WTC11 (cell line): ENCODE data around the gene CCSER2. TPM values are rescaled to one million over a fixed set of nuclear protein-coding genes. Genes with fewer than 3 reads are reported as not detected.

Experiments used
- ATAC-seq: fragments of 200-7000 bp; cut with Tn5 transposase; 2 replicates; pipeline ENCODE4 v1.10.0; 2021; ENCODE audit warnings: mild to moderate bottlenecking, moderate library complexity
- CTCF ChIA-PET: fragments of 300-600 bp; sonication (Branson Sonifier 250); formaldehyde crosslinking; loops from one replicate; lab custom pipeline; 2021; ENCODE audit warnings: antibody characterized with exemption; lab: Charles Lee
- POLR2A ChIA-PET: fragments of 350-600 bp; sonication (Branson Sonifier 250); formaldehyde crosslinking; loops from one replicate; lab custom pipeline; 2021; ENCODE audit warnings: antibody characterized with exemption; lab: Charles Lee
- DNase-seq: peaks from one replicate; pipeline ENCODE4 v3.0.0; 2021; ENCODE audit warnings: low spot score
- H3K27ac Mint-ChIP-seq: 2 replicates; pipeline ENCODE4 v1.8.0; 2021; ENCODE audit warnings: mixed read lengths
- H3K27me3 Mint-ChIP-seq: 2 replicates; pipeline ENCODE4 v1.8.0; 2021; ENCODE audit warnings: low read depth, mild to moderate bottlenecking, moderate library complexity, mixed read lengths
- H3K36me3 Mint-ChIP-seq: 2 replicates; pipeline ENCODE4 v1.8.0; 2021; ENCODE audit warnings: mixed read lengths
- H3K4me1 Mint-ChIP-seq: 2 replicates; pipeline ENCODE4 v1.8.0; 2022; ENCODE audit warnings: mixed read lengths
- H3K4me3 Mint-ChIP-seq: 2 replicates; pipeline ENCODE4 v1.8.0; 2021; ENCODE audit warnings: mild to moderate bottlenecking, moderate library complexity, mixed read lengths
- H3K9me3 Mint-ChIP-seq: 2 replicates; pipeline ENCODE4 v1.8.0; 2021; ENCODE audit warnings: mixed read lengths
- ATF1 ChIP-seq: sonication (generic); formaldehyde crosslinking; IDR thresholded peaks from 2 replicates; pipeline ENCODE4 v1.8.1; 2023; ENCODE audit warnings: mild to moderate bottlenecking, moderate library complexity, missing genetic modification reagents
- CBFB ChIP-seq: sonication (generic); formaldehyde crosslinking; IDR thresholded peaks from 2 replicates; pipeline ENCODE4 v1.8.1; 2022; ENCODE audit warnings: mild to moderate bottlenecking, low read depth, missing genetic modification reagents
- ETV6 ChIP-seq: sonication (generic); formaldehyde crosslinking; IDR thresholded peaks from 2 replicates; pipeline ENCODE4 v1.8.1; 2022; ENCODE audit warnings: mild to moderate bottlenecking, missing genetic modification reagents
- FOXK1 ChIP-seq: sonication (generic); formaldehyde crosslinking; IDR thresholded peaks from 2 replicates; pipeline ENCODE4 v1.8.0; 2022; ENCODE audit warnings: mild to moderate bottlenecking, moderate library complexity, missing genetic modification reagents
- GRHL2 ChIP-seq: fragments of 250-450 bp; sonication (Bioruptor Pico); IDR thresholded peaks from 2 replicates; pipeline ENCODE4 v1.8.0; 2022; ENCODE audit warnings: mild to moderate bottlenecking, moderate library complexity; ENCODE audit not compliant: insufficient replicate concordance, severe bottlenecking
- KAT7 ChIP-seq: sonication (generic); formaldehyde crosslinking; IDR thresholded peaks from 2 replicates; pipeline ENCODE4 v1.8.1; 2023; ENCODE audit warnings: missing genetic modification reagents, mild to moderate bottlenecking, borderline replicate concordance
- MXD4 ChIP-seq: fragments of 250-450 bp; sonication (Bioruptor Pico); IDR thresholded peaks from 2 replicates; pipeline ENCODE4 v1.8.0; 2021; ENCODE audit warnings: mild to moderate bottlenecking, moderate library complexity, borderline replicate concordance
- MYBL2 ChIP-seq: sonication (generic); formaldehyde crosslinking; IDR thresholded peaks from 2 replicates; pipeline ENCODE4 v1.8.1; 2023; ENCODE audit warnings: mild to moderate bottlenecking, moderate library complexity, missing genetic modification reagents
- NFATC4 ChIP-seq: fragments of 250-450 bp; sonication (Bioruptor Pico); IDR thresholded peaks from 2 replicates; pipeline ENCODE4 v1.9.0; 2021; ENCODE audit warnings: mild to moderate bottlenecking
- NR3C1 ChIP-seq: sonication (generic); formaldehyde crosslinking; conservative IDR thresholded peaks from 2 replicates; pipeline ENCODE4 v1.8.1; 2023; ENCODE audit warnings: low read depth, mild to moderate bottlenecking, missing genetic modification reagents
- RELA ChIP-seq: sonication (generic); formaldehyde crosslinking; IDR thresholded peaks from 2 replicates; pipeline ENCODE4 v1.8.1; 2022; ENCODE audit warnings: missing genetic modification reagents, mild to moderate bottlenecking, borderline replicate concordance
- RORB ChIP-seq: fragments of 250-450 bp; sonication (Bioruptor Pico); IDR thresholded peaks from 2 replicates; pipeline ENCODE4 v1.9.0; 2021; ENCODE audit warnings: mild to moderate bottlenecking
- SMAD3 ChIP-seq: sonication (generic); formaldehyde crosslinking; IDR thresholded peaks from 2 replicates; pipeline ENCODE4 v1.8.0; 2022; ENCODE audit warnings: missing genetic modification reagents, mild to moderate bottlenecking, borderline replicate concordance
- SP1 ChIP-seq: sonication (generic); formaldehyde crosslinking; conservative IDR thresholded peaks from 2 replicates; pipeline ENCODE4 v1.8.1; 2022; ENCODE audit warnings: missing genetic modification reagents
- ZNF121 ChIP-seq: sonication (generic); formaldehyde crosslinking; IDR thresholded peaks from 2 replicates; pipeline ENCODE4 v1.8.0; 2023; ENCODE audit warnings: missing genetic modification reagents
- ZNF138 ChIP-seq: sonication (generic); formaldehyde crosslinking; conservative IDR thresholded peaks from 2 replicates; pipeline ENCODE4 v1.8.1; 2022; ENCODE audit warnings: mild to moderate bottlenecking, moderate library complexity, missing genetic modification reagents
- ZNF263 ChIP-seq: sonication (generic); formaldehyde crosslinking; IDR thresholded peaks from 2 replicates; pipeline ENCODE4 v1.8.1; 2022; ENCODE audit warnings: low read depth, mild to moderate bottlenecking, moderate library complexity, missing genetic modification reagents
- ZNF423 ChIP-seq: fragments of 250-450 bp; sonication (Bioruptor Pico); IDR thresholded peaks from 2 replicates; pipeline ENCODE4 v2.1.2; 2022; ENCODE audit warnings: mild to moderate bottlenecking, moderate library complexity
- total RNA-seq: library from RNA; stranded (reverse); gene quantifications from 3 replicates; pipeline ENCODE4 v1.2.3, GENCODE V29; 2021
- TF ChIP-seq, protein P1 (sequence below): sonication (generic); formaldehyde crosslinking; IDR thresholded peaks from 2 replicates; pipeline ENCODE4 v1.8.1; 2023; ENCODE audit warnings: mild to moderate bottlenecking, missing genetic modification reagents, moderate library complexity
- TF ChIP-seq, protein P2 (sequence below): sonication (generic); formaldehyde crosslinking; IDR thresholded peaks from 2 replicates; pipeline ENCODE4 v1.8.0; 2023; ENCODE audit warnings: missing genetic modification reagents
- TF ChIP-seq, protein P3 (sequence below): sonication (generic); formaldehyde crosslinking; IDR thresholded peaks from 2 replicates; pipeline ENCODE4 v1.8.1; 2023; ENCODE audit warnings: mild to moderate bottlenecking, missing genetic modification reagents
- TF ChIP-seq, protein P4 (sequence below): sonication (generic); formaldehyde crosslinking; IDR thresholded peaks from 2 replicates; pipeline ENCODE4 v1.8.1; 2023; ENCODE audit warnings: mild to moderate bottlenecking, moderate library complexity, missing genetic modification reagents
- TF ChIP-seq, protein P5 (sequence below): sonication (generic); formaldehyde crosslinking; IDR thresholded peaks from 2 replicates; pipeline ENCODE4 v1.8.1; 2022; ENCODE audit warnings: low read depth, missing genetic modification reagents, borderline replicate concordance
- TF ChIP-seq, protein P6 (sequence below): fragments of 250-450 bp; sonication (Bioruptor Pico); IDR thresholded peaks from 2 replicates; pipeline ENCODE4 v1.9.0; 2021; ENCODE audit warnings: mild to moderate bottlenecking
- TF ChIP-seq, protein P7 (sequence below): fragments of 250-450 bp; sonication (Bioruptor Pico); IDR thresholded peaks from 2 replicates; pipeline ENCODE4 v1.9.0; 2021; ENCODE audit warnings: mild to moderate bottlenecking
- TF ChIP-seq, protein P8 (sequence below): fragments of 250-450 bp; sonication (Bioruptor Pico); IDR thresholded peaks from 2 replicates; pipeline ENCODE4 v1.9.0; 2021; ENCODE audit warnings: moderate library complexity, mild to moderate bottlenecking, inconsistent platforms, borderline replicate concordance

Gene CCSER2
- total RNA-seq, 1 experiment from 2014 or later, result 30.6 TPM

DNA sequence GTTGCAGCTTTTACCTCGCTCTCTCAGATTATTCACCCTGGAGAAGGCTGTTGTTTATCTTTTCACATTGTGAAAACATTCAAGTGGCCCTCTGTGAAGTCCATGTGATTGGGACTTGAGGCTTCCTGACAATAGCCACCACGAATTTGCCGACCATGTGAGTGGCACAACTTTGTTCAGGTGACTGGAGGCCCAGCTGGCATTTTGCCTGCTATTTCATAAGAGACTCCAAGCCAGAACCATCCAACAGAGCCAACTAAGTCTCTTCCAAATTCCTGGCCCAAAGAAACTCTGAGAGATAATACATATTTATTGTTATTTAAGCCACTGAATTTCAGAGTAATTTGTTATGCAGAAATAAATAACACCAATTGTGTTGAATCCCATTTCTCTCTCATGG lies 38.2 kb upstream of the CCSER2 start (continued):
- no peak for TF ChIP-seq MXD4 (CRISPR knock-in tag)
- no peak for TF ChIP-seq FOXK1 (CRISPR knock-in tag)

DNA sequence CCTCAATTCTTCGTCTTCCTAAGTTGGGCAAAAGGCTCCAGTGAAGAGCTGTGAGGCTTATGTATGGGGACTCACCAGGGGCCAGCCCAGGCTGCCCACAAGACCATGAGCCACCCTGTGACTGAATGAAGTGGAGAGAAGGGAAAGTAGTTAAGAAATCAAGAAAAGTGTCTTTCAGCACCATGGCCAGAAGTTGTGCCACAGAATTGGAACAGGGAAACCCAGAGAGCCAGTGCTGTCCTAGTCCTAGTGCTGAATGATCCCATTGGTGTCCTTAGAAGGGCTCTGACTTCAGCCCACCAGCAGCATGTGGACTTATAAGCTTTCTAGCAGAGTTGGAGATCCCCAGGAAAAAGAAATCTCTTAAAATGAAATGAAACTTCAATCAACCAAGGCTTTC lies 37.0 kb upstream of the CCSER2 start:
- Mint-ChIP-seq H3K4me3 (no peak overlapping the region), H3K4me1 (peaks cover 27% of the 10 kb centered on the region), H3K36me3 (no peaks in the 10 kb centered on the region), H3K27me3 (no peaks in the 10 kb centered on the region), H3K9me3 (no peaks in the 10 kb centered on the region), H3K27ac (no peak overlapping the region)
- CTCF ChIA-PET, result interaction anchor here (0.9 to 1.0 kb wide), 2 partner anchors 27 to 61 kb away, joined by 3 to 4 read pairs; no protein-coding TSS in a partner anchor
- DNase-seq (peak; percentile 48), ATAC-seq (peak; percentile 83)
- POLR2A ChIA-PET, result no interaction called here
- TF ChIP-seq, protein P1, sequence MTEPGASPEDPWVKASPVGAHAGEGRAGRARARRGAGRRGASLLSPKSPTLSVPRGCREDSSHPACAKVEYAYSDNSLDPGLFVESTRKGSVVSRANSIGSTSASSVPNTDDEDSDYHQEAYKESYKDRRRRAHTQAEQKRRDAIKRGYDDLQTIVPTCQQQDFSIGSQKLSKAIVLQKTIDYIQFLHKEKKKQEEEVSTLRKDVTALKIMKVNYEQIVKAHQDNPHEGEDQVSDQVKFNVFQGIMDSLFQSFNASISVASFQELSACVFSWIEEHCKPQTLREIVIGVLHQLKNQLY (CRISPR knock-in tag), result peak; percentile 83; the same call in 1 of the 2 replicates
- TF ChIP-seq SP1, result 0 out of 2 replicates have a peak, but pooled peaks have one; percentile 25
- peak; percentile 74; the same call in 1 of the 2 replicates for TF ChIP-seq RELA (CRISPR knock-in tag)
- TF ChIP-seq ZNF423 (CRISPR knock-in tag), result no peak
- peak; percentile 77; the same call in 1 of the 2 replicates for TF ChIP-seq ETV6 (CRISPR knock-in tag)
- TF ChIP-seq KAT7, result peak; percentile 90; the same call in 1 of the 2 replicates
- TF ChIP-seq ZNF138 (CRISPR knock-in tag), result peak; percentile 47; the same call in 1 of the 2 replicates
- TF ChIP-seq FOXK1 (CRISPR knock-in tag), result peak; percentile 93
- no peak for TF ChIP-seq ZNF263
- TF ChIP-seq NFATC4 (CRISPR knock-in tag), result no peak
- TF ChIP-seq GRHL2 (CRISPR knock-in tag), result no peak
- TF ChIP-seq, protein P2, sequence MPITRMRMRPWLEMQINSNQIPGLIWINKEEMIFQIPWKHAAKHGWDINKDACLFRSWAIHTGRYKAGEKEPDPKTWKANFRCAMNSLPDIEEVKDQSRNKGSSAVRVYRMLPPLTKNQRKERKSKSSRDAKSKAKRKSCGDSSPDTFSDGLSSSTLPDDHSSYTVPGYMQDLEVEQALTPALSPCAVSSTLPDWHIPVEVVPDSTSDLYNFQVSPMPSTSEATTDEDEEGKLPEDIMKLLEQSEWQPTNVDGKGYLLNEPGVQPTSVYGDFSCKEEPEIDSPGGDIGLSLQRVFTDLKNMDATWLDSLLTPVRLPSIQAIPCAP, result peak; percentile 87; the same call in 1 of the 2 replicates
- peak; percentile 59; the same call in 1 of the 2 replicates for TF ChIP-seq ATF1 (CRISPR knock-in tag)
- TF ChIP-seq ZNF121 (CRISPR knock-in tag), result 0 out of 2 replicates have a peak, but pooled peaks have one; percentile 9
- no peak for TF ChIP-seq CBFB (CRISPR knock-in tag)
- TF ChIP-seq, protein P3, sequence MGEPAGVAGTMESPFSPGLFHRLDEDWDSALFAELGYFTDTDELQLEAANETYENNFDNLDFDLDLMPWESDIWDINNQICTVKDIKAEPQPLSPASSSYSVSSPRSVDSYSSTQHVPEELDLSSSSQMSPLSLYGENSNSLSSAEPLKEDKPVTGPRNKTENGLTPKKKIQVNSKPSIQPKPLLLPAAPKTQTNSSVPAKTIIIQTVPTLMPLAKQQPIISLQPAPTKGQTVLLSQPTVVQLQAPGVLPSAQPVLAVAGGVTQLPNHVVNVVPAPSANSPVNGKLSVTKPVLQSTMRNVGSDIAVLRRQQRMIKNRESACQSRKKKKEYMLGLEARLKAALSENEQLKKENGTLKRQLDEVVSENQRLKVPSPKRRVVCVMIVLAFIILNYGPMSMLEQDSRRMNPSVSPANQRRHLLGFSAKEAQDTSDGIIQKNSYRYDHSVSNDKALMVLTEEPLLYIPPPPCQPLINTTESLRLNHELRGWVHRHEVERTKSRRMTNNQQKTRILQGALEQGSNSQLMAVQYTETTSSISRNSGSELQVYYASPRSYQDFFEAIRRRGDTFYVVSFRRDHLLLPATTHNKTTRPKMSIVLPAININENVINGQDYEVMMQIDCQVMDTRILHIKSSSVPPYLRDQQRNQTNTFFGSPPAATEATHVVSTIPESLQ (CRISPR knock-in tag), result peak; percentile 84; the same call in 1 of the 2 replicates
- TF ChIP-seq, protein P4, sequence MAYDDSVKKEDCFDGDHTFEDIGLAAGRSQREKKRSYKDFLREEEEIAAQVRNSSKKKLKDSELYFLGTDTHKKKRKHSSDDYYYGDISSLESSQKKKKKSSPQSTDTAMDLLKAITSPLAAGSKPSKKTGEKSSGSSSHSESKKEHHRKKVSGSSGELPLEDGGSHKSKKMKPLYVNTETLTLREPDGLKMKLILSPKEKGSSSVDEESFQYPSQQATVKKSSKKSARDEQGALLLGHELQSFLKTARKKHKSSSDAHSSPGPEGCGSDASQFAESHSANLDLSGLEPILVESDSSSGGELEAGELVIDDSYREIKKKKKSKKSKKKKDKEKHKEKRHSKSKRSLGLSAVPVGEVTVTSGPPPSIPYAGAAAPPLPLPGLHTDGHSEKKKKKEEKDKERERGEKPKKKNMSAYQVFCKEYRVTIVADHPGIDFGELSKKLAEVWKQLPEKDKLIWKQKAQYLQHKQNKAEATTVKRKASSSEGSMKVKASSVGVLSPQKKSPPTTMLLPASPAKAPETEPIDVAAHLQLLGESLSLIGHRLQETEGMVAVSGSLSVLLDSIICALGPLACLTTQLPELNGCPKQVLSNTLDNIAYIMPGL, result no peak
- TF ChIP-seq SMAD3 (CRISPR knock-in tag), result peak; percentile 98
- TF ChIP-seq, protein P5, sequence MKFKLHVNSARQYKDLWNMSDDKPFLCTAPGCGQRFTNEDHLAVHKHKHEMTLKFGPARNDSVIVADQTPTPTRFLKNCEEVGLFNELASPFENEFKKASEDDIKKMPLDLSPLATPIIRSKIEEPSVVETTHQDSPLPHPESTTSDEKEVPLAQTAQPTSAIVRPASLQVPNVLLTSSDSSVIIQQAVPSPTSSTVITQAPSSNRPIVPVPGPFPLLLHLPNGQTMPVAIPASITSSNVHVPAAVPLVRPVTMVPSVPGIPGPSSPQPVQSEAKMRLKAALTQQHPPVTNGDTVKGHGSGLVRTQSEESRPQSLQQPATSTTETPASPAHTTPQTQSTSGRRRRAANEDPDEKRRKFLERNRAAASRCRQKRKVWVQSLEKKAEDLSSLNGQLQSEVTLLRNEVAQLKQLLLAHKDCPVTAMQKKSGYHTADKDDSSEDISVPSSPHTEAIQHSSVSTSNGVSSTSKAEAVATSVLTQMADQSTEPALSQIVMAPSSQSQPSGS, result no peak; the same call in 1 of the 2 replicates
- TF ChIP-seq NR3C1 (CRISPR knock-in tag), result 0 out of 2 replicates have a peak, but pooled peaks have one; percentile 87
- TF ChIP-seq, protein P6, sequence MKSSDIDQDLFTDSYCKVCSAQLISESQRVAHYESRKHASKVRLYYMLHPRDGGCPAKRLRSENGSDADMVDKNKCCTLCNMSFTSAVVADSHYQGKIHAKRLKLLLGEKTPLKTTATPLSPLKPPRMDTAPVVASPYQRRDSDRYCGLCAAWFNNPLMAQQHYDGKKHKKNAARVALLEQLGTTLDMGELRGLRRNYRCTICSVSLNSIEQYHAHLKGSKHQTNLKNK (CRISPR knock-in tag), result no peak
- TF ChIP-seq, protein P7, sequence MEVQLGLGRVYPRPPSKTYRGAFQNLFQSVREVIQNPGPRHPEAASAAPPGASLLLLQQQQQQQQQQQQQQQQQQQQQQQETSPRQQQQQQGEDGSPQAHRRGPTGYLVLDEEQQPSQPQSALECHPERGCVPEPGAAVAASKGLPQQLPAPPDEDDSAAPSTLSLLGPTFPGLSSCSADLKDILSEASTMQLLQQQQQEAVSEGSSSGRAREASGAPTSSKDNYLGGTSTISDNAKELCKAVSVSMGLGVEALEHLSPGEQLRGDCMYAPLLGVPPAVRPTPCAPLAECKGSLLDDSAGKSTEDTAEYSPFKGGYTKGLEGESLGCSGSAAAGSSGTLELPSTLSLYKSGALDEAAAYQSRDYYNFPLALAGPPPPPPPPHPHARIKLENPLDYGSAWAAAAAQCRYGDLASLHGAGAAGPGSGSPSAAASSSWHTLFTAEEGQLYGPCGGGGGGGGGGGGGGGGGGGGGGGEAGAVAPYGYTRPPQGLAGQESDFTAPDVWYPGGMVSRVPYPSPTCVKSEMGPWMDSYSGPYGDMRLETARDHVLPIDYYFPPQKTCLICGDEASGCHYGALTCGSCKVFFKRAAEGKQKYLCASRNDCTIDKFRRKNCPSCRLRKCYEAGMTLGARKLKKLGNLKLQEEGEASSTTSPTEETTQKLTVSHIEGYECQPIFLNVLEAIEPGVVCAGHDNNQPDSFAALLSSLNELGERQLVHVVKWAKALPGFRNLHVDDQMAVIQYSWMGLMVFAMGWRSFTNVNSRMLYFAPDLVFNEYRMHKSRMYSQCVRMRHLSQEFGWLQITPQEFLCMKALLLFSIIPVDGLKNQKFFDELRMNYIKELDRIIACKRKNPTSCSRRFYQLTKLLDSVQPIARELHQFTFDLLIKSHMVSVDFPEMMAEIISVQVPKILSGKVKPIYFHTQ (CRISPR knock-in tag), result no peak
- TF ChIP-seq, protein P8, sequence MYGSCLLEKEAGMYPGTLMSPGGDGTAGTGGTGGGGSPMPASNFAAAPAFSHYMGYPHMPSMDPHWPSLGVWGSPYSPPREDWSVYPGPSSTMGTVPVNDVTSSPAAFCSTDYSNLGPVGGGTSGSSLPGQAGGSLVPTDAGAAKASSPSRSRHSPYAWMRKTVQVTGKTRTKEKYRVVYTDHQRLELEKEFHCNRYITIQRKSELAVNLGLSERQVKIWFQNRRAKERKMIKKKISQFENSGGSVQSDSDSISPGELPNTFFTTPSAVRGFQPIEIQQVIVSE, result no peak
- no peak for TF ChIP-seq RORB (CRISPR knock-in tag)
- TF ChIP-seq MYBL2 (CRISPR knock-in tag), result peak; percentile 75; the same call in 1 of the 2 replicates
